Measurements from ENCODE around the gene NPM3.
A peak's percentile ranks its signal among the peaks of the same experiment; 100 is the strongest.
"Not testable (repeated sequence)": the region's sequence is repeated elsewhere in the genome, so short reads cannot be mapped to it uniquely, and the experiment has no call there.

NPM3 gene

DNA sequence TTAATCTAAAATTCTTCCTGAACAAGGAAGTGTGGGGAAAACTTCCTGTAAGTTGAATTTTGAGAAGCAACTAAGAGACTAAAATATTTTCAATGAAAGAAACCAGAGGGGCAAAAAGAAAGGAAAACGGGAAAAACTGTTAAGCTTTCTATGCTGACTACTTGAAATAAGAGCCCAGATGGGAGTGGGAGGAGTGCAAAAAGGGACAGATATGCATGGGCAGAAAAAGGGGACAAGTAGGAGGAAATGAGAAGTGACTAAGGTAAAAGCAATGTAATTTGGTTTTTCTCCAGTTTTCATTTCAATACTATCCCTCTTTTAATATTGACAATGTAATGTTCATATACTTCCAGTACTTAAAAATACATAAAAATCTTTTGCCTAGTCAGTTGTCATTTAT, 23.9 kb upstream of the NPM3 start:
- DNase-seq (ENCODE audit: low read depth), result no peak

DNA sequence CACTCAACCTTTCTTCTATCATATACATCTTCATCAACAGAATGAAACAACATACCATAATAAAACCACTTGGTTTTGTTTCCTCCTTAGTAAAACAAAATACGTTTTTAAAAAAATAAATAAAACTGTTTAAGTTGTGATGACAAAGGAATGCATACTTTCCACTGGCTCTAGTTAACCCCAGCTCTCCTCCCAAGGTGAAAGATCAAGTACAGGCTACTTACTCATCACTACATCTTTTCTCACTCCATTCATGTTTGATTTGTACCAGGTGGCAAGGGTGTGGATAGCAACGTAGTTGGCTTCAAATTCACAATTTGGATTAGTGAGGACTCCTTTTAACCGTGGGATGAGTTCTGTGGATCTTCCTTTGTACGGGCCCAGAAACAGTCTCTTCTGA, 20.3 kb upstream of the NPM3 start:
- DNase-seq (ENCODE audit: low read depth), result peak; percentile 29

DNA sequence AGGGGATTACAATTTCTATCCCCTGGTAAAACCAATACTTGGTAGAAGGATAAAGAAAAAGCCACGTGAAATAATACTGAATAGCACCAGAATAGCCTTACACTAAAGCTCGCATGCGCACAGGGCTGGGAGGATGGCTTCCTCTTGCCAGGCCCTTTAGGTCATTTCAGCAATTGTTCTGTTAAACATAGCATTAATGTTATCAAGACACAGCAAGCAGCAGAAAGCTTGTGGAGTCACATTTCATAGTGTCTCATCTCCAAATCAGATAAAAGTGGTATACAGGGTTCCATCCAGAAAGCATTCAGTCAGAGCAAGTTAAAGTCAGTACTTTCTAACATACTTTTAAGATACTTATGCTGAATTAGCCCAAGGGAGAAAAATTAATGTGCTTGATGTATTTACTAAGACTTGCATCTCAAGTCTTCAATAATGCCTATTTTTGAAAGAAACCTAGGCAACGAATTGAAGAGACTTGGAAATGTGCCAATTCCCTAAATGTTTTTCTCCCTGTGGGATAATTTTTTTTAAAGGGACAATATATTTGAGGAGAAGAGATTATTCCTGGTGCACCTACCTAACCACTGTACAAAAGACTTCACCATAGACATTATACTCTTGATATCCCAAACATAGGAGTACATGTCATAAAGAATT, 14.3 kb upstream of the NPM3 start:
- no peak for DNase-seq (ENCODE audit: low read depth)

DNA sequence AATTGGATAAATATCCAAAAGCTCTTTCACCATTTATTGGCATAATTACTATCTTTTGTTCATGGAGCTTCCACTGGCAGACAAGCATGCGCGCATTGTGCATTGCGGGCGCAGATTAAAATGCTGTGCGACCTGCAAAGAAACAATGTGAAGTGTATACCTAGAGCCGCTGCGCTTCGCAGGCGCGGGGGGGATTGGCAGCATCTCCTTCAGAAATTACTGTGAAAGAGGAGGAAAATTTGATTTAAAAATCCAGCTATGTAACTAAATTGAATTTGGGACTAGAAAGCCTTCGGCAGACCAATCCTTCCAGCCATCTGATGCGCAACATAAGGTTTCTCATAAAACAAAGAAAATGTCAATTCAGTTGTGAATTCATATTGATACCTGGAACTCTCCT, 10.3 kb upstream of the NPM3 start:
- no peak for DNase-seq (ENCODE audit: low read depth)

DNA sequence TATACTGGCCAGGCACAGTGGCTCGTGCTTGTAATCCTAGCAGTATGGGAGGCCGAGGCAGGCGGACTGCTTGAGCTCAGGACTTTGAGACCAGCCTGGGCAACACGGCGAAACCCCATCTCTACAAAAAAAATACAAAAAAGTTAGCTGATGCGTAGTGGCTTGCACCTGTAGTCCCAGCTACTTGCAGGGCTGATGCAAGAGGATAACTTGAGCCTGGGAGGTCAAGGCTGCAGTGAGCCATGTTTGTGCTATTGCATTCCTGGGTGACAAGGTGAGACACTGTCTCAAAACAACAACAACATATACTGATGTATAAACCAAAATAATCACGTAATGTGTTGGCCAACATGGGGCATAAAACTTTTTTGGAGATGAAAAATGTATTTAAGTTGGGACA, 6.4 kb upstream of the NPM3 start:
- DNase-seq (ENCODE audit: low read depth), result no peak

DNA sequence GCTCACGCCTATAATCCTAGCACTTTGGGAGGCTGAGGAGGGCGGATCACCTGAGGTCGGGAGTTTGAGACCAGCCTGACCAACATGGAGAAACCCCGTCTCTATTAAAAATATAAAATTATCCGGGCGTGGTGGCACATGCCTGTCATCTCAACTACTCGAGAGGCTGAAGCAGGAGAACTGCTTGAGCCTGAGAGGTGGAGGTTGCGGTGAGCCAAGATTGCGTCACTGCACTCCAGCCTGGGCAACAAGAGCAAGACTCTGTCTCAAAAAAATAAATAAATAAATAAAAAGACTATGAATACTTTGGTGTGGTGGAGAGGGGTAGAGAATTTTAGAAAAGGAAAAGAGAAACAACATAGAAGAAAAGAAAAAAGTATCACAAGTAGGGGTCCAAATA, 6.0 kb upstream of the NPM3 start:
- DNase-seq (ENCODE audit: low read depth), result not testable (repeated sequence)

DNA sequence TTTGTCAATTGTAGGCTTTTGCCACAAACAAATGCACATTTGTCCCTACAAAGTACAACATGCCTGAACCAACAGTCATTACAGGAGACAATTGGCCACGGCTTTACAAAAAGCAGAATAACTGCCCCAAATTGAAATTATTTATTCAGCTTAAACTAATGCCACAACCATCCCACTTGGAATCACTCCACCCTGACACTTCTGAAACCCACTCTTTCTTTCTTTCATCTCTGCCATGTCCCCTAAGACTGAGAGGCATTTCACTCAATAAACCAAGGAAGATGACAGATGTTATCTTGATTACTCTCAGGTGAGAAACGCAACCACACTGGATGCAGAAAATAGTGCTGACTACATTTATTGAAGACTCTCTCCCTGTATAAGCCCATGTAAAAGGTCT, 2.6 kb upstream of the NPM3 start:
- DNase-seq (ENCODE audit: low read depth), result no peak

DNA sequence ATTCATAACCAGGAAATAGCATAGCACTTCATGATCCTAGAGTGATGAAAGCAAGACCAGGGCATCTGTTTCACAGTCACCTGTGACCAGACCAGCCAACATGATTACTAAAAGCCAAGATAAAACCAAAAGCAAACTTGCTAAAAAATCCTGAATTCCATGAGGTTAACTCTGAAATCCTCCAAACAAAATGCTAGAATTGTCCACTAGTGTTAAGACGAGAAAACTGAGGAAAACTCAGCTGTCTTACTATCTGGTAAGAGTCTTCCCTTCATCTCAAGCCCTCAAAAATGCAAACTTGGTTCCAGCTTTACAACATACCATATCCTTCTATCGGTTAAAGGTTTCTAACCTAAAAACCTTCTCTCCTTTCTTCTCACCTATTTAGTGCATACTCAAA, 1.3 kb upstream of the NPM3 start:
- no peak for DNase-seq (ENCODE audit: low read depth)

DNA sequence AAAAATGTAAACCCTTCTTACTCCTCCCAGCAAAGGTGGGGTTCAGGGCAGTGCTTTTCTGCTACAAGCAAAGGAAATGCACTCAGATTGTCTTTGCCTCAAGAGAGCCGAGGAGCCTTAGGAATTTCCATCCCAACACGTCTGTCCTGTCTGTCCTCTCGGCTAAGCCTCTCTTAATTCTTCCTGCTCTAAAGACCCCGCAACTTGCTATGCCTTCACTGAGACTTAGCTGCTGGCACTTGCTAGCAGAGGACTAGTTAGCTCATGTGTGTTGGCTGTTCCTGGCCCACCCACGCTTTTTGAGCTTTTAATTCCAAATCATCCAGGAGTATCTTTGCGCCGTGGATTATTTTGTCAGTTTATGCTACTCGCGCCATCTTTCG, 481 bp upstream of the NPM3 start:
- DNase-seq (ENCODE audit: low read depth), result peak; percentile 13

DNA sequence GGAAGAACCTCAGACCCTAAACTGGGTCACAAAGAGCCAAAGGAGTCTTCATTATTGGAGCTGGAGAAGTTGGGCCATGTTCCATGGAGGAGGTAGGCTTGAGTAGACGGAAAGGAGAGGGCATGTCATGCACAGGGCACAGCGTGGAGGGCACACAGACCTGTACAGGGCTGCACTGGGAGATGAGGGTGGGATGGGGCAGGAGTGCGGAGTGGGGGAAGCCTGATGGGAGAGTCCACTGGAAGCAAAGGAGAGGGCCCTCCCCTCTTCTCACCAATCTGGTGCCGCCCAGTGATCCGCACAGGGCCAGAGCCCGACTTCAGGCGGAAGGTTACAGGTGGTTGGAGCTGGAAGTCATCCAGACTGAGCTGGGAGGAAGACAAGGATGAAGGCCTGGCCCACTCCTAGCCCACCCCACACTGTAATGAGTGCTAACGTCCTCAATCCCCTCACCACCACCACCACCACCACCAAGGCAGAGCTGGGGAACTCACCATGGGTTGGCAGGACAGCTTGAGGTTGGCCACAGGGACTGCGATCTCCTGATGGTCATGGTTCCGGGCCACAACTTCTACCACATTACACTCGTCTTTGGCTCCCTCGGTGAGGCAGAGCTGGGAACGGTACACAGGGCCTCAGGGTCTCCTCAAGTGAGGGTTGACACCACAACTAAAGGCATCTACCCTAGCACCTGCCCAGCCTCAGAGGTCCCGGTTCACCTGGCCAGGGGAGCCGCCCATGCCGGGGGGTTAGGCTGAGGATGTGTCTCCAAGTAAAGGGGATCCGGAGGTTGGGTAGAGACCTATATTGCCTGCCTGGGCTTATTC, 1.0 kb downstream of the NPM3 start:
- no peak for DNase-seq (ENCODE audit: low read depth)

DNA sequence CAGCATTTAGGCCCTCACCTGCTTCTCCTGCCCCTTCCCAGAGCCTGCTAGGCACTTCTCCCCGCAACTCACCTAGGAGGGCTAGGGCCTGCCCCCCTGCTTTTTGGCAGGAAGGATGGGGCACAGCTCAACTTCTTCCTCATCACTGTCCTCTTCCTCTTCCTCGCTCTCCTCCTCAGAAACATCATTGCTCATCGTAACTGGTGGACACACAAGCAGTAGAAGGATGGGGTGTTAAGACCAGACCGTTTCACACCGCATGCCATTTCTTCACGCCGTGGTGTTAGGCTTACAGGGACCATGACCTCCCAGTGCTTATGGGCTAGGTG, 1.6 kb downstream of the NPM3 start:
- DNase-seq (ENCODE audit: low read depth), result no peak

DNA sequence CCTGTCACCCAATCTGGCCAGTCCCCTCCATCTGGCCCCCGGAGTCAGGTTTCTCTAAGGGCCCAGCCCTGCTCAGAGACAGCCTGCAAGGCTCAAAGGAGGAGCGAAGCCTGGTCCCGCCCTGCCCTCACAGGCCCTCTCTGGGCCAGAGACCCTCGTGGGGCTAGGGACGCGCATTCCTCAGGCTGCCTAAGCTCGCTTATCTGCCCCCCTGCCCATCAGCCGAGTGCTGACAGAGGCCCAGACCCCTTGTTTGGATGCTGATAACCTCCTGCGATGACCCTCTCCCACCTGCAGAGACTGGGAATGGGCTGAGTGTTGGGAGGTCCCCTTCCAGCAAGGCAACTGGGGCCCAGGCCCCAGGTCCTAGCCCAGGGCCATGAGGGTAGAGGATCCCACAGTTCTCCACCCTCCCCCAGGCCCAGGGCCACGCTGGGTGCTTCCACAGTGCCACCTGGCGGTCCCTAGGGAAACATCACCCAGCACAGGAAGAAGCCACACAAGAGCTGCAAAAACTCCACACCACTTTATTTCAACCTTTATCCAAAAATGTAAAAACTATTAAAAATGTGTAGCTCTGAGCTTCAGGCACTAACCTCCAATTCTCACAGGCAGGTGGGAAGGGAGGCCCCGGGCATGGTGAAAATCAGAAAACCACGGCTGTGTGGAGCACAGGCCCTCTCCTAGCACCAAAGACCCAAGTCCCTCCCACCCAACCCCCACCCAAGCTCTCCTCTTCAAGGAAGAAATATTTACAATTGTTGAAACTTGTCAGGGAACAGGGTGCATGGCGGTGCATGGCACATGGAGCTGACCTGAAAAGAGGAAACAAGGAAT, 2.2 kb downstream of the NPM3 start:
- no peak for DNase-seq (ENCODE audit: low read depth)

DNA sequence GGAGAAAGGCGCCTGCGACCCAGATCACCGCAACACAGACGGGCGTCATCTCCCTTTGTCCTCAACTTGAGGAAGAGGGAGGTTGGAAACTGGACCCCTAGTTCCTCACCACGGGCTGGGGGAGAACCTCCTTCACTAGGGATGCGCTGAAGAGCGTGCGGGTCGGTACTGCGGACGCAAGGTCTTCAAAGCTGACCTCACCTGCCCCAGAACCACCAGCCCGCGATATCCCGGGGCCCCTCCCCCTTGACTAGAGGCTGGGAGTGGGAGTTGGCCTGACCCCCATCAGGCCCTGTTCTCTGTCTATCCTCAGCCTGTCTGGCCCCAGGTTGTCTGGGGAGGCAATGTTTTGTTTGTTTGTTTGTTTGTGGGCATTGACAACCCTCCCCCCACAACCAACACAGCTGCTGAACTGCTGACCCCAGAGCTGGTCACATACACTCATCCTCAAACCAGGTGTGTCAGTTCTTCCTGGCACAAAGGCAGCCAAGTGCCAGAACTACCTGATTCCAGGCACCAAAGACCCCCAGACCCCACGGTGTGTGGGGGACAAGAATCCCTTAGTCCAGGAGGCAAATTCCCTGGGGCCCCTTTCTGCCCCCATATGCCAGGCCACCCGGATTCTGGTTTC, 2.9 kb downstream of the NPM3 start:
- no peak for DNase-seq (ENCODE audit: low read depth)

DNA sequence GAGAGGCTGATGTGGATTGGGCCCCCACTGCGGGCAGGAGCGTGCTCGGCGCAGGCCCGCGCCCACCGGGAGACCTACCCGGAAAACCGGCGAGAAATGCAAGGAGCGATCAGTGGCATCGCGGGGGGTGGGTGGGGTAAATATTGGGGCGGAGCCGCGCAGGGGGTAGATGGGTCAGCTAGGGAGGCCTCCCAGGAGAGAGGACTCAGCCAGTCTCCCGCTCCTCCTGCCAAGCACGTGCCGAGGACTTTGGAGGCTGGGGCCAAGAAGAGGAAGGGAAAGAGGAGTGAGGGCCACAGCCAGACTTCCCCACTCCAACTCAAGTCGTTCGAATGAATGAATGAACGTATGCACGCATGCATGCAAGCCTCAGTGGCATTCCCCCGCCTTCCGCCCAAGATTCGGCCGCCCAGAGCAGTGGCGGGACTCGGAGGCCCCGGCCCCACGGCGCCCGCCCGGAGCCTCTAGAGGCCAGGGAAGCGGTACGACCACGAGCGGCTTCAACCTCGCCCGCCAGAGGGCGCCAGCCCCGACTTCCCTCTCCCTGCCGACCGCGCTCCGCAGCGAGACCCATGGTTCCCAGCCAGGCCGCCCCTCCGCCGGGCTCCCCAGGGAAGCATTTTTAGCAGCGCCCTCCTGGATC, 3.6 kb downstream of the NPM3 start:
- no peak for DNase-seq (ENCODE audit: low read depth)

DNA sequence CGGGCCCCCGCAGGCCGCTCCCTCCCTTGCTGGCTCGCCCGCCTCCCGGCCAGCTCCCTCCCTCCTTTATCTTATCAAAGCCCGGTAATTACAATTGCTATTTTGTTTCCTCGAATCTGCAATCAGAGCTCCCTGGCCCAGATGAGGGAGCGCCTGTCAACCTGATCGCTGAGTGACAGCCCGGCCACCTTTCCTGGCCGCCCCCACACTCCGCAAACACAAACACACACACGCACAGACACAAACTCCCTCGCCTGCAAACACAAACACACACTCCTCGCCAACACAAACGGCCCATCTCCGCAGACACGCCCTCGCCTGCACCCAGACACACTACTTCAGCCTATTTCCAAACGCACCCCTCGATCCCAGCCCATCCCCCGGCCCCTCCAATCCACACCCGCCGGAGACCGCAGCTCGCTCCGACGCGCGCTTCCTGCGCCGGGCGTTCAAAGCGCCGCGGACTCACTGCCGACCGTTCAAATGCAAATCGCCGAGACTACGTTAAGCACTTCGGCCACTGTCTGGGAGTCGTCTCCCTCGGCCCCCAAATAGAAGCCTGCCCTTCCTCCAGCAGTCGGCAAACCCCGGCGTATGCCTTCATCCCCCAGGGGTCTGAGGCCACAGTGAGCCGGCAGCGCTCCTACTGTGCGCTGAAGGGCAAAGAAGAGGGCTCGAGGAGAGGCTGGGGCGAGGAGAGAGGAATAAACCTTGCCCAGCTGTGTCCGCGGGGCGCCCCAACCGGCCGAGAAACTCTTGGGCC, 4.3 kb downstream of the NPM3 start:
- DNase-seq (ENCODE audit: low read depth), result no peak

DNA sequence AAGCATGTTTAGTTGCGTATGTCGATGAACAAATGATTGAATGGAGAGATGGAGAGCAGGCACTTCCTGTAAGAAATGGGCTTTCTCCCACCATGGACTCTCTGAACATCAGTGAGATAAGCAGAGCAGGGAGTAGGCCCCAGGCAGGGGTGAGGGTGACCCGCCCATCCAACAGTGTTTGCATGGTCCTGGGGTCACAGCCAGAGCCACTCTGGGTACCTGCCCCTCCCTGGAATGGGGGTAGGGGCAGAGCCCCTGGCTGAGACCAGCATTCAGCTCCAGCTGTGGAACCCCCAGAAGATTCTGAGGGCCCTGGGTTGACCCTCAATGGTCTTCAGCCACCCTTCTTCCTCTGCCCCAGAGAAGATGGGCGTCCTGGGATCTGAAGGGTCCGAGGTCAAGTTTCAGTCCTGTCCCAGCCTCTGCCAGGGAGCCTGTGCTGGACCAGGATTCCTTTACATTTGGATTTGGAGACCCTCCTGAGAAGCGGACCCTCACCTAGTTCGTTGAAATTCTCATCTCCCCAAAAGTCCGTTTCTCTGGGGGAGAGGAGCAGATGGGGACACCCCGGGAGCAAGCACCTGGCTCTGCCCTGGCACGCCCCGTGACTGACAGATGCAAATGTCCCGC, 5.0 kb downstream of the NPM3 start:
- no peak for DNase-seq (ENCODE audit: low read depth)

DNA sequence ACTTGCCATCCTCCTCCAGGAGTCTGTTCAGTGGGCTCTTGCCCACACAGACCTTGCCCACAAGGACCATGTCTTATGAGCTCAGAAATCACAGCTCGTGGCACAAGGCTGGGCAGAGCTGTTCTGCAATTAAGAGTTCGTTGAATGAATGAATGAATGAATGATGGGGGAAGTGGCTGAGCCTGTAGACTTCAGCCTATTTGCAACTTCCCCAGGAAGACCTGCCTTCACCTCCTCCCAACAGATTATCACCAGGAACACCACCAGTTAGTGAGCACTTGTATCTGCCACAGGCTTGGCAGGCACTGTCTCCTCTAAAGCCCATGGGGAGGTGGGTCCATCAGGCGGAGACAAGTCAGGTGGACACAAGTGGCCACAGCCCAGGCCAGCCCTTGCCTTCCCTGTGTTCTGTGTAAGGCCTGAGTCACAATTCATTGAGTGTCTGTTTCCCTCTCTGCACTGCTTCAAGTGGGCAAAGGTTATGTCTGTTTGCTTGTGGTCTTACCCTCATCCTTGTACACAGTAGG, 5.6 kb downstream of the NPM3 start:
- DNase-seq (ENCODE audit: low read depth), result no peak

DNA sequence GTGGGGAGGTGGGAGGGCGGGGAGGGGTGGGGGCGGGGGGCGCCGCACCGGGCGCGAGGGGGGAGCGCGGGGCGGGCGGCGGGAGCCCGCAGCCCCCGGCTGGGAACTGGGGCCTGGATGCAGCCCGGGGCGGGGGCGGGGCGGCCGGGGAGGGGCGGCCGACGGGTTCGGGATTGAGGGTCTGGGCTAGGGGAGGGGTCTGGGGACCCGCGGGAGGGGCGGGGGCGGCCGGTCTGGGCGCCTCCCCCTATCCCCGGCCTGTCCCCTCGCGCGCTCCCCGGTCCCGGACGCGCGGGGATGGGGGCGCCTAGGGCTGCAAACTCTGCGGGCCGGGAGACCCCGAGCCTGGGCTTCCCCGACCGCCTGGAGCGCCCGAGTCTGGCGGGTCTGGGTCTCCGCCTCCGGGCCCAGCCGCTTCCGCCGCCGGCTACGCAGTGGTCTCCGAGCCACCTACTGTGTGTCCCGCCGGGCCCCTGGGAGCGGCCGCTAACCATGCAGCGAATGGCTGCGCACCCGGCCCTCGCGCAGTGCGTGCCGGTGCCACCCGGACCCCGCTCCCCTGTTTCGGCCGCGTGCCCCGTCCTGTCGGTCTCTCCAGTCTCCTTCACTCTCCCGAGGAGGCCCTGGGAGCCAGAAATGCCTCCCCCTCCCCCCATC, 7.0 kb downstream of the NPM3 start:
- no peak for DNase-seq (ENCODE audit: low read depth)

DNA sequence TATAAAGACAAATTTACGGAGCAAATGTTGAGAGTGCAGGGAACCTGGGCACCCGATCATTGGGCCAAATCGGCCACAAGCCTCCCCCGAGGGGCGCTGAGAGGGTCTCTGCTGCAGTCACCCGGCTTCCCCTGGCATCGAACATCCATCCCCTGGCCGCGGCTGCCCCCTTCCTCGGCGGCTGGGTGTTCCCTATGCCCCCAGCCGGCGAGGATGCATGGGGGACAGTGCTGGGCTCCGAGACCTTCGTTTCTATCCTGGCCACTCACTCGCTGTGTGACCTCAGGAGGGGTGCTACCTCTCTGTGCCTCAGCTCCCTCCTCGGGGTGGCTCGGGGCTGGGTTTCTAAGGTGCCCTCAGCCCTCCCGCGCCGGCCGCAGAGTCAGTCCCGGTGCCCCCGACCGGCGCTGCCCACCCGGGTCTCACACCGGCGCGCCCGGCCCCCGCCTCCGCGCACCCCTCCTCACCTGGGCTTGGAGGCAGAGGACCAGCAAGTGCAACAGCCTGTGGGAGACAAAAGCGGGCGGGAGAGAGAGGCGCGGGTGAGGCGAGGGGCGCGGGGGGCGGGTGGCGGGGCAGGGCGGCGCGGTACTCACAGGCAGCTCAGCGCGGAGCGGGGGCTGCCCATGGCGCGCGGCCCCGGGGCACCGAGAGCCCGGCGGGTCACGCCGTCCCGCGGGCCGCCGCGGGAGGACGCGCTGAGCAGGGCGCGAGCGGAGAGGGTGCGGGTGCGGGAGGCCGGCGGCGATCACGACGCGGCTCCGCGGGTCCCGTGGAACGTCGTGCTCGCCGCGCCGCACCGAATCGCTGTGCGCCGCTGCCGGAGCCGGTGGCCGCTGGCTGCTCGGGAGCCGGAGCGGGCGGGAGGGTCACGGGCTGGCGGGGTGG, 7.7 kb downstream of the NPM3 start, which contains the start of gene FGF8:
Gene FGF8, minus strand, starts transcription at position 842 of the 888 bp plus-strand sequence. Its CDS starts 214 bp downstream, at position 628.
- no peak for DNase-seq (ENCODE audit: low read depth)

Data from HS-5 (cell line).